ENCODE results near the gene CTNNA3.

Gene CTNNA3

DNA sequence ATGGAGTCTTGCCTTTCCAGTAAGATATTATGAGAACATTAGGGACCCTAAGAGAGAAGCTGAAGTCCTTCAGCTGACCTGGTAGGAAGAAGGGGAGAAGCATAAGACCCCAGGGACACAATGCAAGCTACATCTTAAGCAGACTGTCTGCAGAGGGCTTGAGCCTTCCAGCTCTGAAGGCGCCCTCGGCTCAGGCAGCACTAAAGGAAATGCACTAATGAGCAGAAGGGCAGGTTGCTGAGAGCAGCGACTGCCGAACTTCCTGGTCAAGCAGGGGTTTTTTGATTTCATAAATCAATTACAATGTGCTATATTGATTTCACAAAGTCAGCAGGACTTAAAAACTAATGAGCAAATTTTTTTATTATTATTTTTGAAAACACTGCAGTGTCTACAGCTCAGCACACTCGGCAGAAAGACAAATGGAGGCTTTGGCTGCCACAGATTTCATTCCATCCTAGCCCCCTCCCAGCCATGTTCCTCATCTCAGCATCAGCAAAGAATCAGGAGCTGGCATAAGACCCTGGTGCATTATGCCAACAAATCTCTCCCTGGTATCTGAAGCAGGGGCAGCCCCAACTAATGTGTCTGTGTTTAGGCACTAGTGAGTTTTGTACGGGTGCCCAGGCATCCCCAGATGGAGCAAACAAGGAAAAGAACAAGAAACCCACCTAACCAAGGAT, 713.1 kb downstream of the CTNNA3 start:
- H3K9me3 ChIP-seq (ENCODE audit: control insufficient read depth, insufficient read depth, low read depth, low read length): no peaks in the 10 kb centered on the region
- POLR2A ChIA-PET: no interaction called here

DNA sequence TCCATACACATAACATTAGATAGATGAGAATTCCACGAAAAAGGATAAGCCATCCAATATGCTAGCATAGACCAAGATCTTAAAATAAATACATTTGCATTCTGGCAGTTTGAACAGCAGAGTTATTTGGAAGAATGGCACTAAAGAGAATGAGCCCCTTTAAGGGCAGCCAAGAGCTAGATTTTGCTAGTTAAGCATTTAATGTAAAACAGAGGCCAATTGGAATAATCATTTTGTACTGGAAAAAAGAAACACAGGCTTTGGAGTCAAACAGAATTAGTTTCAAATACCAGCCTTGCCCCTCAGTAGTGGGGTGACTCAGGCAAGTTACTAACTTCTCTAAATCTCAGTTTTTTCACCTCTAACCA, 714.0 kb downstream of the CTNNA3 start:
- Histone ChIP-seq H3K27ac (ENCODE audit: extremely low read depth, low read depth, low read length) (no peak overlapping the region), H3K4me1 (ENCODE audit: control insufficient read depth, insufficient read depth, low read length) (peaks cover 12% of the 10 kb centered on the region), H3K36me3 (ENCODE audit: control insufficient read depth in 2 of 2, insufficient read depth in 1 of 2, low read length in 2 of 2) (no peaks in the 10 kb centered on the region), H3K4me3 (ENCODE audit: low read depth, low read length) (no peak overlapping the region), H3K9me3 (ENCODE audit: control insufficient read depth, insufficient read depth, low read depth, low read length) (no peaks in the 10 kb centered on the region)
- POLR2A ChIA-PET: no interaction called here
- CTCF ChIA-PET: no interaction called here
- TF ChIP-seq ZNF549 (tag by site-specific recombination; IDR thresholded peaks at IDR 0.05) (no peak), ZNF510 (tag by site-specific recombination; IDR thresholded peaks at IDR 0.05; ENCODE audit: insufficient replicate concordance) (no peak), ZNF626 (tag by site-specific recombination; IDR thresholded peaks at IDR 0.05) (no peak), YY1 (tag by site-specific recombination; IDR thresholded peaks at IDR 0.05) (no peak), ZFHX2 (tag by site-specific recombination; conservative IDR thresholded peaks at IDR 0.05) (no peak), ZNF114 (tag by site-specific recombination; IDR thresholded peaks at IDR 0.05) (no peak), ZNF404 (tag by site-specific recombination; IDR thresholded peaks at IDR 0.05) (no peak), TRIM28 (IDR thresholded peaks at IDR 0.05; ENCODE audit: borderline replicate concordance, low read length) (no peak)
- TF ChIP-seq, protein P1, sequence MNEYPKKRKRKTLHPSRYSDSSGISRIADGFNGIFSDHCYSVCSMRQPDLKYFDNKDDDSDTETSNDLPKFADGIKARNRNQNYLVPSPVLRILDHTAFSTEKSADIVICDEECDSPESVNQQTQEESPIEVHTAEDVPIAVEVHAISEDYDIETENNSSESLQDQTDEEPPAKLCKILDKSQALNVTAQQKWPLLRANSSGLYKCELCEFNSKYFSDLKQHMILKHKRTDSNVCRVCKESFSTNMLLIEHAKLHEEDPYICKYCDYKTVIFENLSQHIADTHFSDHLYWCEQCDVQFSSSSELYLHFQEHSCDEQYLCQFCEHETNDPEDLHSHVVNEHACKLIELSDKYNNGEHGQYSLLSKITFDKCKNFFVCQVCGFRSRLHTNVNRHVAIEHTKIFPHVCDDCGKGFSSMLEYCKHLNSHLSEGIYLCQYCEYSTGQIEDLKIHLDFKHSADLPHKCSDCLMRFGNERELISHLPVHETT (tag by site-specific recombination; IDR thresholded peaks at IDR 0.05): no peak
- TF ChIP-seq, protein P2, sequence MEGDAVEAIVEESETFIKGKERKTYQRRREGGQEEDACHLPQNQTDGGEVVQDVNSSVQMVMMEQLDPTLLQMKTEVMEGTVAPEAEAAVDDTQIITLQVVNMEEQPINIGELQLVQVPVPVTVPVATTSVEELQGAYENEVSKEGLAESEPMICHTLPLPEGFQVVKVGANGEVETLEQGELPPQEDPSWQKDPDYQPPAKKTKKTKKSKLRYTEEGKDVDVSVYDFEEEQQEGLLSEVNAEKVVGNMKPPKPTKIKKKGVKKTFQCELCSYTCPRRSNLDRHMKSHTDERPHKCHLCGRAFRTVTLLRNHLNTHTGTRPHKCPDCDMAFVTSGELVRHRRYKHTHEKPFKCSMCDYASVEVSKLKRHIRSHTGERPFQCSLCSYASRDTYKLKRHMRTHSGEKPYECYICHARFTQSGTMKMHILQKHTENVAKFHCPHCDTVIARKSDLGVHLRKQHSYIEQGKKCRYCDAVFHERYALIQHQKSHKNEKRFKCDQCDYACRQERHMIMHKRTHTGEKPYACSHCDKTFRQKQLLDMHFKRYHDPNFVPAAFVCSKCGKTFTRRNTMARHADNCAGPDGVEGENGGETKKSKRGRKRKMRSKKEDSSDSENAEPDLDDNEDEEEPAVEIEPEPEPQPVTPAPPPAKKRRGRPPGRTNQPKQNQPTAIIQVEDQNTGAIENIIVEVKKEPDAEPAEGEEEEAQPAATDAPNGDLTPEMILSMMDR (tag by site-specific recombination; IDR thresholded peaks at IDR 0.05): no peak
- TF ChIP-seq, protein P3, sequence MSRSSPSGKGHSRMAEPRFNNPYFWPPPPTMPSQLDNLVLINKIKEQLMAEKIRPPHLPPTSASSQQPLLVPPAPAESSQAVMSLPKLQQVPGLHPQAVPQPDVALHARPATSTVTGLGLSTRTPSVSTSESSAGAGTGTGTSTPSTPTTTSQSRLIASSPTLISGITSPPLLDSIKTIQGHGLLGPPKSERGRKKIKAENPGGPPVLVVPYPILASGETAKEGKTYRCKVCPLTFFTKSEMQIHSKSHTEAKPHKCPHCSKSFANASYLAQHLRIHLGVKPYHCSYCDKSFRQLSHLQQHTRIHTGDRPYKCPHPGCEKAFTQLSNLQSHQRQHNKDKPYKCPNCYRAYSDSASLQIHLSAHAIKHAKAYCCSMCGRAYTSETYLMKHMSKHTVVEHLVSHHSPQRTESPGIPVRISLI (tag by site-specific recombination; IDR thresholded peaks at IDR 0.05): no peak

More for the DNA sequence above, 713.1 kb downstream of the CTNNA3 start:
- Histone ChIP-seq H3K36me3 (ENCODE audit: control insufficient read depth in 2 of 2, insufficient read depth in 1 of 2, low read length in 2 of 2) (no peaks in the 10 kb centered on the region), H3K4me3 (ENCODE audit: low read depth, low read length) (no peak overlapping the region), H3K4me1 (ENCODE audit: control insufficient read depth, insufficient read depth, low read length) (peaks cover 12% of the 10 kb centered on the region), H3K27ac (ENCODE audit: extremely low read depth, low read depth, low read length) (no peak overlapping the region)
- CTCF ChIA-PET: no interaction called here
- no peak for TF ChIP-seq ZNF664 (tag by site-specific recombination; IDR thresholded peaks at IDR 0.05)
- no peak for TF ChIP-seq ZNF350 (tag by site-specific recombination; IDR thresholded peaks at IDR 0.05)
- no peak for TF ChIP-seq ZNF138 (tag by site-specific recombination; IDR thresholded peaks at IDR 0.05; ENCODE audit: borderline replicate concordance)

DNA sequence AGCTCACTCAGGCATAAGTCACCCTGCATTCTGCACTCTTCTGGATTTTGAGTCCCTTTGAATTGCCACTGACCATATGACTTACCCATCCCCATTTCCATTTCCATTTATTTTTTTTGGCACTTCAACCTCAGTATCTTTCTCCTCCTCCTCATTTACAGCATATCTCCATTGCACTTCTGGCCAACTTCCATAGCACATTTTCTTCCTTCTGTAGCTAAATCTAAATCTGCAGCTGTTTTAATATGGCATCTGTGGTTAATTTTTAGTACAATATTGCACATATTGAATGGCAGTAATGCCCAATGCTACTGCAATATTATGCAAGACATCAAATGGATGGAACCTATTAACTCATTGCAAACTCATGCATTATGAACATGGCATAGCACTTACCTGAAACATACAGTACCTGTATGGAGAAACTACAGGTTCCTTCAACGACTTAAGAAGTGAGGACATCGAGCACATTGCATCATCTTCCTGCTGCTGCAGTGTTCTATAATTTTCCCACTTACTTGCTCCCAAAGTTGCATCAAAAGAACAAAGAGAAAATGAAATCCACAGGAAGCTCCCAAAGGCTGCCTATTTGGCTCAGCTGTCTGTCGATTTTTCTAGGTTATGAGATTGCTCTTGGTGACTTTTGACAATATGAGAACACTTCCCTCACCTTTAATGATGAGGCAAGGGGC, 714.5 kb downstream of the CTNNA3 start:
- Histone ChIP-seq H3K9me3 (ENCODE audit: control insufficient read depth, insufficient read depth, low read depth, low read length) (no peaks in the 10 kb centered on the region), H3K4me3 (ENCODE audit: low read depth, low read length) (no peak overlapping the region), H3K4me1 (ENCODE audit: control insufficient read depth, insufficient read depth, low read length) (peaks cover 12% of the 10 kb centered on the region), H3K27ac (ENCODE audit: extremely low read depth, low read depth, low read length) (no peak overlapping the region), H3K36me3 (ENCODE audit: control insufficient read depth in 2 of 2, insufficient read depth in 1 of 2, low read length in 2 of 2) (no peaks in the 10 kb centered on the region)
- ChIA-PET POLR2A (no interaction called here), CTCF (no interaction called here)
- TF ChIP-seq ZNF626 (tag by site-specific recombination; IDR thresholded peaks at IDR 0.05) (no peak), ZNF600 (tag by site-specific recombination; IDR thresholded peaks at IDR 0.05) (no peak), ZNF560 (tag by site-specific recombination; IDR thresholded peaks at IDR 0.05; ENCODE audit: borderline replicate concordance) (no peak), ZNF2 (tag by site-specific recombination; IDR thresholded peaks at IDR 0.05) (no peak), ZNF266 (tag by site-specific recombination; IDR thresholded peaks at IDR 0.05; ENCODE audit: low read depth) (no peak)
- TF ChIP-seq, protein P4, sequence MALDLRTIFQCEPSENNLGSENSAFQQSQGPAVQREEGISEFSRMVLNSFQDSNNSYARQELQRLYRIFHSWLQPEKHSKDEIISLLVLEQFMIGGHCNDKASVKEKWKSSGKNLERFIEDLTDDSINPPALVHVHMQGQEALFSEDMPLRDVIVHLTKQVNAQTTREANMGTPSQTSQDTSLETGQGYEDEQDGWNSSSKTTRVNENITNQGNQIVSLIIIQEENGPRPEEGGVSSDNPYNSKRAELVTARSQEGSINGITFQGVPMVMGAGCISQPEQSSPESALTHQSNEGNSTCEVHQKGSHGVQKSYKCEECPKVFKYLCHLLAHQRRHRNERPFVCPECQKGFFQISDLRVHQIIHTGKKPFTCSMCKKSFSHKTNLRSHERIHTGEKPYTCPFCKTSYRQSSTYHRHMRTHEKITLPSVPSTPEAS (tag by site-specific recombination; IDR thresholded peaks at IDR 0.05): no peak
- TF ChIP-seq, protein P5, sequence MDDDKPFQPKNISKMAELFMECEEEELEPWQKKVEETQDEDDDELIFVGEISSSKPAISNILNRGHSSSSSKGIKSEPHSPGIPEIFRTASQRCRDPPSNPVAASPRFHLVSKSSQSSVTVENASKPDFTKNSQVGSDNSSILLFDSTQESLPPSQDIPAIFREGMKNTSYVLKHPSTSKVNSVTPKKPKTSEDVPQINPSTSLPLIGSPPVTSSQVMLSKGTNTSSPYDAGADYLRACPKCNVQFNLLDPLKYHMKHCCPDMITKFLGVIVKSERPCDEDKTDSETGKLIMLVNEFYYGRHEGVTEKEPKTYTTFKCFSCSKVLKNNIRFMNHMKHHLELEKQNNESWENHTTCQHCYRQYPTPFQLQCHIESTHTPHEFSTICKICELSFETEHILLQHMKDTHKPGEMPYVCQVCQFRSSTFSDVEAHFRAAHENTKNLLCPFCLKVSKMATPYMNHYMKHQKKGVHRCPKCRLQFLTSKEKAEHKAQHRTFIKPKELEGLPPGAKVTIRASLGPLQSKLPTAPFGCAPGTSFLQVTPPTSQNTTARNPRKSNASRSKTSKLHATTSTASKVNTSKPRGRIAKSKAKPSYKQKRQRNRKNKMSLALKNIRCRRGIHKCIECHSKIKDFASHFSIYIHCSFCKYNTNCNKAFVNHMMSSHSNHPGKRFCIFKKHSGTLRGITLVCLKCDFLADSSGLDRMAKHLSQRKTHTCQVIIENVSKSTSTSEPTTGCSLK (tag by site-specific recombination; IDR thresholded peaks at IDR 0.05): no peak
